GM23338 (cell line): ENCODE measurements around the gene ARHGAP28. TPM values are rescaled to one million over a fixed set of nuclear protein-coding genes. Genes with fewer than 3 reads are reported as not detected.

Experiments used
- ATAC-seq: fragments of 200-7000 bp; cut with Tn5 transposase; 3 replicates; pipeline ENCODE4 v1.9.1; 2020
- DNase-seq: peaks from one replicate; pipeline ENCODE4 v3.0.0-alpha.2; 2015; ENCODE audit warnings: low spot score
- H2AFZ ChIP-seq: fragments of 200-600 bp; sonication (generic); 2 replicates; pipeline ENCODE4 v1.8.0; 2016; ENCODE audit warnings: antibody characterized with exemption, mild to moderate bottlenecking, moderate library complexity
- H3F3A ChIP-seq: fragments of 200-600 bp; sonication (generic); replicated peaks from 2 replicates; pipeline ENCODE4 v1.8.0; 2017; ENCODE audit warnings: antibody characterized with exemption, mixed run types, low read depth
- H3K27ac ChIP-seq: fragments of 200-600 bp; sonication (generic); 2 replicates; pipeline ENCODE4 v1.6.1; 2016; ENCODE audit warnings: low read depth
- H3K27me3 ChIP-seq: fragments of 200-600 bp; sonication (generic); 2 replicates; pipeline ENCODE4 v1.8.0; 2016; ENCODE audit warnings: mild to moderate bottlenecking, mixed run types, moderate library complexity; ENCODE audit not compliant: insufficient read depth
- H3K36me3 ChIP-seq: fragments of 200-600 bp; sonication (generic); 2 replicates; pipeline ENCODE4 v1.8.0; 2016; ENCODE audit warnings: mild to moderate bottlenecking; ENCODE audit not compliant: insufficient read depth
- H3K4me1 ChIP-seq: fragments of 200-600 bp; sonication (generic); 2 replicates; pipeline ENCODE4 v1.8.0; 2016; ENCODE audit warnings: mild to moderate bottlenecking, moderate library complexity; ENCODE audit not compliant: insufficient read depth
- H3K4me2 ChIP-seq: fragments of 200-600 bp; sonication (generic); 2 replicates; pipeline ENCODE4 v1.7.1; 2017; ENCODE audit warnings: mixed run types
- H3K4me3 ChIP-seq: fragments of 200-600 bp; sonication (generic); 2 replicates; pipeline ENCODE4 v1.6.1; 2016; ENCODE audit warnings: mixed run types
- H3K79me2 ChIP-seq: fragments of 200-600 bp; sonication (generic); replicated peaks from 2 replicates; pipeline ENCODE4 v1.8.0; 2017; ENCODE audit warnings: mild to moderate bottlenecking; ENCODE audit not compliant: insufficient read depth
- H3K9me2 ChIP-seq: fragments of 200-600 bp; sonication (generic); 2 replicates; pipeline ENCODE4 v1.8.0; 2017; ENCODE audit not compliant: insufficient read depth
- H4K20me1 ChIP-seq: fragments of 200-600 bp; sonication (generic); replicated peaks from 2 replicates; pipeline ENCODE4 v1.8.0; 2017; ENCODE audit warnings: mild to moderate bottlenecking; ENCODE audit not compliant: insufficient read depth
- H3K27ac Mint-ChIP-seq: 2 replicates; pipeline ENCODE4 v1.8.0; 2020; ENCODE audit warnings: inconsistent platforms, mild to moderate bottlenecking, moderate library complexity, mixed read lengths
- H3K27me3 Mint-ChIP-seq: 3 replicates; pipeline ENCODE4 v1.8.0; 2022; ENCODE audit warnings: low read depth, mild to moderate bottlenecking, moderate library complexity, mixed read lengths, inconsistent platforms; ENCODE audit not compliant: insufficient read depth, poor library complexity
- H3K36me3 Mint-ChIP-seq: 3 replicates; pipeline ENCODE4 v1.8.0; 2021; ENCODE audit warnings: low read depth, mild to moderate bottlenecking, inconsistent platforms, moderate library complexity, mixed read lengths
- H3K4me1 Mint-ChIP-seq: 3 replicates; pipeline ENCODE4 v1.8.0; 2020; ENCODE audit warnings: mild to moderate bottlenecking, inconsistent platforms, mixed read lengths
- H3K4me3 Mint-ChIP-seq: 3 replicates; pipeline ENCODE4 v1.8.0; 2021; ENCODE audit warnings: moderate library complexity, mild to moderate bottlenecking, inconsistent platforms, mixed read lengths
- H3K9me3 Mint-ChIP-seq: 3 replicates; pipeline ENCODE4 v1.8.0; 2020; ENCODE audit warnings: moderate library complexity, mild to moderate bottlenecking, inconsistent platforms, mixed read lengths
- CREB1 ChIP-seq: fragments of 250-450 bp; sonication (Bioruptor Pico); IDR thresholded peaks from 2 replicates; pipeline ENCODE4 v1.5.0; 2020; ENCODE audit warnings: low read depth, mild to moderate bottlenecking, moderate library complexity
- EZH2 ChIP-seq: fragments of 200-600 bp; sonication (generic); IDR thresholded peaks from one replicate; pipeline ENCODE4 v1.8.0; 2017; ENCODE audit warnings: antibody characterized with exemption, mild to moderate bottlenecking, low read depth; ENCODE audit not compliant: unreplicated experiment
- EZH2phosphoT487 ChIP-seq: fragments of 200-600 bp; sonication (generic); IDR thresholded peaks from one replicate; pipeline ENCODE4 v1.8.1; 2018; ENCODE audit warnings: antibody characterized with exemption; ENCODE audit not compliant: unreplicated experiment
- JUNB ChIP-seq: IDR thresholded peaks from one replicate; pipeline ENCODE4 v1.6.1; 2016; ENCODE audit warnings: antibody characterized with exemption; ENCODE audit not compliant: unreplicated experiment
- NANOG ChIP-seq: IDR thresholded peaks from 2 replicates; pipeline ENCODE4 v1.6.1; 2016; ENCODE audit warnings: antibody characterized with exemption, borderline replicate concordance
- POLR2AphosphoS5 ChIP-seq: IDR thresholded peaks from 2 replicates; pipeline ENCODE4 v1.6.1; 2016; ENCODE audit warnings: antibody characterized with exemption, low read depth
- STAT1 ChIP-seq: IDR thresholded peaks from one replicate; pipeline ENCODE4 v1.6.1; 2016; ENCODE audit warnings: antibody characterized with exemption; ENCODE audit not compliant: unreplicated experiment
- ZNF114 ChIP-seq: fragments of 250-450 bp; sonication (Bioruptor Pico); IDR thresholded peaks from 2 replicates; pipeline ENCODE4 v1.5.0; 2020; ENCODE audit warnings: mild to moderate bottlenecking, moderate library complexity
- ZNF331 ChIP-seq: fragments of 250-450 bp; sonication (Bioruptor Pico); IDR thresholded peaks from 2 replicates; pipeline ENCODE4 v1.5.0; 2020; ENCODE audit warnings: low read depth, mild to moderate bottlenecking, moderate library complexity
- polyA plus RNA-seq: library from polyadenylated mRNA; unstranded; fragments of >200 nt; fragmentation: Nextera tagmentation; extraction: Ambion mirVana; gene quantifications from 2 replicates; pipeline ENCODE4 v1.2.1, GENCODE V29; 2016
- total RNA-seq: library from RNA; depleted of rRNA; stranded (reverse); fragments of >200 nt; shearing (Covaris generic); gene quantifications from 2 replicates; pipeline ENCODE4 v1.2.3, GENCODE V29; 2014
- TF ChIP-seq, protein P1 (sequence below), 2 experiments: fragments of 200-600 bp in 1 of 2; sonication (generic) in 1 of 2; conservative IDR thresholded peaks; 2 replicates each; pipeline versions ENCODE4 v1.5.1 to v1.6.1; 2016 to 2017; ENCODE audit warnings: antibody characterized with exemption in 2 of 2, low read depth in 2 of 2, mild to moderate bottlenecking in 2 of 2, moderate library complexity in 1 of 2
- TF ChIP-seq, protein P2 (sequence below): fragments of 250-450 bp; sonication (Bioruptor Pico); IDR thresholded peaks from 2 replicates; pipeline ENCODE4 v1.5.0; 2020; ENCODE audit warnings: mild to moderate bottlenecking, moderate library complexity
- TF ChIP-seq, protein P3 (sequence below): IDR thresholded peaks from 2 replicates; pipeline ENCODE4 v1.6.1; 2016; ENCODE audit warnings: antibody characterized with exemption
- TF ChIP-seq, protein P4 (sequence below): IDR thresholded peaks from one replicate; pipeline ENCODE4 v1.6.1; 2018; ENCODE audit warnings: antibody characterized with exemption; ENCODE audit not compliant: unreplicated experiment

The ARHGAP28 gene
- total and polyA plus RNA-seq, 2 experiments from 2014 or later, result 2.8 to 9.6 TPM

DNA sequence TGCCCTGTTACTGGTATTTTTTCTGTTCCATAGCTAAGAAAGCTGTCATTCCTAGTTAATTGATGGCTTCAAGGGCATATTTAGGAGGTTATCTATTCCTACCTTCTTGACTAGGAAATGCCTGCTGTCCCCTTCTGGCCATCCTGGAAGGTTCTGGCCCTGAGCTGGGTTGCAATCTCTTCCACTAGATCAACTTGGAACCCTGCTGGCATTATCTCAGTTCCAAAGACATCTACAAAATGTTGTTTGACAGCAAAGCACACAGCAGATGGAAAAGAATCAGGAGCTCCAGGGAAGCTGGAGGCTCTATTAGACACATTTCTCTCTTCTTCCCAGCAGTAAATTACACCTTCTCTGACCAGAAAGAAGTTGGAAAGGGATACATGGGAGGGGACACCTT, 192.1 kb downstream of the ARHGAP28 start:
- Histone ChIP-seq H3K27me3 (no peaks in the 10 kb centered on the region), H3F3A (no peaks in the 10 kb centered on the region), H4K20me1 (no peaks in the 10 kb centered on the region), H3K4me3 (no peak overlapping the region), H2AFZ (no peak overlapping the region), H3K4me1 (no peaks in the 10 kb centered on the region), H3K79me2 (no peaks in the 10 kb centered on the region), H3K36me3 (no peaks in the 10 kb centered on the region), H3K27ac (no peak overlapping the region), H3K4me2 (no peak overlapping the region), H3K9me2 (no peaks in the 10 kb centered on the region)
- ATAC-seq (no peak), DNase-seq (no peak)
- Mint-ChIP-seq H3K27me3 (no peaks in the 10 kb centered on the region), H3K27ac (no peak overlapping the region), H3K9me3 (no peaks in the 10 kb centered on the region; the same call in 2 of the 3 replicates), H3K36me3 (no peaks in the 10 kb centered on the region; the same call in 1 of the 3 replicates), H3K4me1 (no peaks in the 10 kb centered on the region), H3K4me3 (no peak overlapping the region)
- TF ChIP-seq STAT1, result no peak
- no peak for TF ChIP-seq EZH2phosphoT487
- TF ChIP-seq ZNF114, result no peak
- TF ChIP-seq, protein P1, sequence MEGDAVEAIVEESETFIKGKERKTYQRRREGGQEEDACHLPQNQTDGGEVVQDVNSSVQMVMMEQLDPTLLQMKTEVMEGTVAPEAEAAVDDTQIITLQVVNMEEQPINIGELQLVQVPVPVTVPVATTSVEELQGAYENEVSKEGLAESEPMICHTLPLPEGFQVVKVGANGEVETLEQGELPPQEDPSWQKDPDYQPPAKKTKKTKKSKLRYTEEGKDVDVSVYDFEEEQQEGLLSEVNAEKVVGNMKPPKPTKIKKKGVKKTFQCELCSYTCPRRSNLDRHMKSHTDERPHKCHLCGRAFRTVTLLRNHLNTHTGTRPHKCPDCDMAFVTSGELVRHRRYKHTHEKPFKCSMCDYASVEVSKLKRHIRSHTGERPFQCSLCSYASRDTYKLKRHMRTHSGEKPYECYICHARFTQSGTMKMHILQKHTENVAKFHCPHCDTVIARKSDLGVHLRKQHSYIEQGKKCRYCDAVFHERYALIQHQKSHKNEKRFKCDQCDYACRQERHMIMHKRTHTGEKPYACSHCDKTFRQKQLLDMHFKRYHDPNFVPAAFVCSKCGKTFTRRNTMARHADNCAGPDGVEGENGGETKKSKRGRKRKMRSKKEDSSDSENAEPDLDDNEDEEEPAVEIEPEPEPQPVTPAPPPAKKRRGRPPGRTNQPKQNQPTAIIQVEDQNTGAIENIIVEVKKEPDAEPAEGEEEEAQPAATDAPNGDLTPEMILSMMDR (conservative IDR thresholded peaks at IDR 0.05; ENCODE audit: low read depth in 2 of 2), result no peak
- no peak for TF ChIP-seq EZH2
- TF ChIP-seq ZNF331 (CRISPR knock-in tag), result no peak
- no peak for TF ChIP-seq JUNB
- TF ChIP-seq CREB1 (CRISPR knock-in tag), result no peak
- TF ChIP-seq, protein P2, sequence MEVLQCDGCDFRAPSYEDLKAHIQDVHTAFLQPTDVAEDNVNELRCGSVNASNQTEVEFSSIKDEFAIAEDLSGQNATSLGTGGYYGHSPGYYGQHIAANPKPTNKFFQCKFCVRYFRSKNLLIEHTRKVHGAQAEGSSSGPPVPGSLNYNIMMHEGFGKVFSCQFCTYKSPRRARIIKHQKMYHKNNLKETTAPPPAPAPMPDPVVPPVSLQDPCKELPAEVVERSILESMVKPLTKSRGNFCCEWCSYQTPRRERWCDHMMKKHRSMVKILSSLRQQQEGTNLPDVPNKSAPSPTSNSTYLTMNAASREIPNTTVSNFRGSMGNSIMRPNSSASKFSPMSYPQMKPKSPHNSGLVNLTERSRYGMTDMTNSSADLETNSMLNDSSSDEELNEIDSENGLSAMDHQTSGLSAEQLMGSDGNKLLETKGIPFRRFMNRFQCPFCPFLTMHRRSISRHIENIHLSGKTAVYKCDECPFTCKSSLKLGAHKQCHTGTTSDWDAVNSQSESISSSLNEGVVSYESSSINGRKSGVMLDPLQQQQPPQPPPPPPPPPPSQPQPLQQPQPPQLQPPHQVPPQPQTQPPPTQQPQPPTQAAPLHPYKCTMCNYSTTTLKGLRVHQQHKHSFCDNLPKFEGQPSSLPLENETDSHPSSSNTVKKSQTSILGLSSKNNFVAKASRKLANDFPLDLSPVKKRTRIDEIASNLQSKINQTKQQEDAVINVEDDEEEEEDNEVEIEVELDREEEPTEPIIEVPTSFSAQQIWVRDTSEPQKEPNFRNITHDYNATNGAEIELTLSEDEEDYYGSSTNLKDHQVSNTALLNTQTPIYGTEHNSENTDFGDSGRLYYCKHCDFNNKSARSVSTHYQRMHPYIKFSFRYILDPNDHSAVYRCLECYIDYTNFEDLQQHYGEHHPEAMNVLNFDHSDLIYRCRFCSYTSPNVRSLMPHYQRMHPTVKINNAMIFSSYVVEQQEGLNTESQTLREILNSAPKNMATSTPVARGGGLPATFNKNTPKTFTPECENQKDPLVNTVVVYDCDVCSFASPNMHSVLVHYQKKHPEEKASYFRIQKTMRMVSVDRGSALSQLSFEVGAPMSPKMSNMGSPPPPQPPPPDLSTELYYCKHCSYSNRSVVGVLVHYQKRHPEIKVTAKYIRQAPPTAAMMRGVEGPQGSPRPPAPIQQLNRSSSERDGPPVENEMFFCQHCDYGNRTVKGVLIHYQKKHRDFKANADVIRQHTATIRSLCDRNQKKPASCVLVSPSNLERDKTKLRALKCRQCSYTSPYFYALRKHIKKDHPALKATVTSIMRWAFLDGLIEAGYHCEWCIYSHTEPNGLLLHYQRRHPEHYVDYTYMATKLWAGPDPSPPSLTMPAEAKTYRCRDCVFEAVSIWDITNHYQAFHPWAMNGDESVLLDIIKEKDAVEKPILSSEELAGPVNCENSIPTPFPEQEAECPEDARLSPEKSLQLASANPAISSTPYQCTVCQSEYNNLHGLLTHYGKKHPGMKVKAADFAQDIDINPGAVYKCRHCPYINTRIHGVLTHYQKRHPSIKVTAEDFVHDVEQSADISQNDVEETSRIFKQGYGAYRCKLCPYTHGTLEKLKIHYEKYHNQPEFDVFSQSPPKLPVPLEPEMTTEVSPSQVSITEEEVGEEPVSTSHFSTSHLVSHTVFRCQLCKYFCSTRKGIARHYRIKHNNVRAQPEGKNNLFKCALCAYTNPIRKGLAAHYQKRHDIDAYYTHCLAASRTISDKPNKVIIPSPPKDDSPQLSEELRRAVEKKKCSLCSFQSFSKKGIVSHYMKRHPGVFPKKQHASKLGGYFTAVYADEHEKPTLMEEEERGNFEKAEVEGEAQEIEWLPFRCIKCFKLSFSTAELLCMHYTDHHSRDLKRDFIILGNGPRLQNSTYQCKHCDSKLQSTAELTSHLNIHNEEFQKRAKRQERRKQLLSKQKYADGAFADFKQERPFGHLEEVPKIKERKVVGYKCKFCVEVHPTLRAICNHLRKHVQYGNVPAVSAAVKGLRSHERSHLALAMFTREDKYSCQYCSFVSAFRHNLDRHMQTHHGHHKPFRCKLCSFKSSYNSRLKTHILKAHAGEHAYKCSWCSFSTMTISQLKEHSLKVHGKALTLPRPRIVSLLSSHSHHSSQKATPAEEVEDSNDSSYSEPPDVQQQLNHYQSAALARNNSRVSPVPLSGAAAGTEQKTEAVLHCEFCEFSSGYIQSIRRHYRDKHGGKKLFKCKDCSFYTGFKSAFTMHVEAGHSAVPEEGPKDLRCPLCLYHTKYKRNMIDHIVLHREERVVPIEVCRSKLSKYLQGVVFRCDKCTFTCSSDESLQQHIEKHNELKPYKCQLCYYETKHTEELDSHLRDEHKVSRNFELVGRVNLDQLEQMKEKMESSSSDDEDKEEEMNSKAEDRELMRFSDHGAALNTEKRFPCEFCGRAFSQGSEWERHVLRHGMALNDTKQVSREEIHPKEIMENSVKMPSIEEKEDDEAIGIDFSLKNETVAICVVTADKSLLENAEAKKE, result no peak
- TF ChIP-seq, protein P3, sequence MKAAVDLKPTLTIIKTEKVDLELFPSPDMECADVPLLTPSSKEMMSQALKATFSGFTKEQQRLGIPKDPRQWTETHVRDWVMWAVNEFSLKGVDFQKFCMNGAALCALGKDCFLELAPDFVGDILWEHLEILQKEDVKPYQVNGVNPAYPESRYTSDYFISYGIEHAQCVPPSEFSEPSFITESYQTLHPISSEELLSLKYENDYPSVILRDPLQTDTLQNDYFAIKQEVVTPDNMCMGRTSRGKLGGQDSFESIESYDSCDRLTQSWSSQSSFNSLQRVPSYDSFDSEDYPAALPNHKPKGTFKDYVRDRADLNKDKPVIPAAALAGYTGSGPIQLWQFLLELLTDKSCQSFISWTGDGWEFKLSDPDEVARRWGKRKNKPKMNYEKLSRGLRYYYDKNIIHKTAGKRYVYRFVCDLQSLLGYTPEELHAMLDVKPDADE, result no peak
- TF ChIP-seq NANOG, result no peak
- TF ChIP-seq, protein P4, sequence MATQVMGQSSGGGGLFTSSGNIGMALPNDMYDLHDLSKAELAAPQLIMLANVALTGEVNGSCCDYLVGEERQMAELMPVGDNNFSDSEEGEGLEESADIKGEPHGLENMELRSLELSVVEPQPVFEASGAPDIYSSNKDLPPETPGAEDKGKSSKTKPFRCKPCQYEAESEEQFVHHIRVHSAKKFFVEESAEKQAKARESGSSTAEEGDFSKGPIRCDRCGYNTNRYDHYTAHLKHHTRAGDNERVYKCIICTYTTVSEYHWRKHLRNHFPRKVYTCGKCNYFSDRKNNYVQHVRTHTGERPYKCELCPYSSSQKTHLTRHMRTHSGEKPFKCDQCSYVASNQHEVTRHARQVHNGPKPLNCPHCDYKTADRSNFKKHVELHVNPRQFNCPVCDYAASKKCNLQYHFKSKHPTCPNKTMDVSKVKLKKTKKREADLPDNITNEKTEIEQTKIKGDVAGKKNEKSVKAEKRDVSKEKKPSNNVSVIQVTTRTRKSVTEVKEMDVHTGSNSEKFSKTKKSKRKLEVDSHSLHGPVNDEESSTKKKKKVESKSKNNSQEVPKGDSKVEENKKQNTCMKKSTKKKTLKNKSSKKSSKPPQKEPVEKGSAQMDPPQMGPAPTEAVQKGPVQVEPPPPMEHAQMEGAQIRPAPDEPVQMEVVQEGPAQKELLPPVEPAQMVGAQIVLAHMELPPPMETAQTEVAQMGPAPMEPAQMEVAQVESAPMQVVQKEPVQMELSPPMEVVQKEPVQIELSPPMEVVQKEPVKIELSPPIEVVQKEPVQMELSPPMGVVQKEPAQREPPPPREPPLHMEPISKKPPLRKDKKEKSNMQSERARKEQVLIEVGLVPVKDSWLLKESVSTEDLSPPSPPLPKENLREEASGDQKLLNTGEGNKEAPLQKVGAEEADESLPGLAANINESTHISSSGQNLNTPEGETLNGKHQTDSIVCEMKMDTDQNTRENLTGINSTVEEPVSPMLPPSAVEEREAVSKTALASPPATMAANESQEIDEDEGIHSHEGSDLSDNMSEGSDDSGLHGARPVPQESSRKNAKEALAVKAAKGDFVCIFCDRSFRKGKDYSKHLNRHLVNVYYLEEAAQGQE, result no peak
- TF ChIP-seq POLR2AphosphoS5, result no peak
